ENCODE results near the gene KLKB1. TPM values are rescaled to one million over a fixed set of nuclear protein-coding genes. Genes with fewer than 3 reads are reported as not detected.

The KLKB1 gene
- polyA plus RNA-seq, 3 donors: 0.28 TPM; not detected in 2

DNA sequence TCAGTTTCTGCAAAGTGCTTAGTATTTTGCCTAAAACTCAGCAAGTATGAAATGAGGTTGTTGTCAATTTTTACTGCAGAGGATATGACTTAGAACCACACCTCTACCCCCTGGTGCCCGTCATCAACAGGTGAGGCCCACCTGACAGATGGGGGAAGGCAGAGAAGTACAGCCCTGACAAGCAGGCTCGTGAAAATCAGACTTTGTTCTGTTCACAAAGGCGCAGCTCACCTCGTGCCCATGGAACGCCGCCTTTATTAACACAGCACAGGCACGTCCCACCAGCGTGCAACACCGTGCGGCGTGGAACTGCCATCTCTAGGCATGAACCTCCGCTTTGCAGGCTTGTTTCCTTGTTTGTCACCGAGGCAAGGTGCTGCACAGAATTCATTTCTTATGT is 22.6 kb upstream of the KLKB1 start:
- peaks cover 0 to 7% of the 10 kb centered on the region in 2 donors for H3K36me3 Mint-ChIP-seq
- H3K4me3 ChIP-seq (replicated peaks in 1 of 3; ENCODE audit: low read depth in 2 of 3, low read length in 3 of 3): peak overlapping the region in 2 of 3 experiments; percentile 8 to 22
- H3K79me2 ChIP-seq (ENCODE audit: insufficient read depth, low read length): no peaks in the 10 kb centered on the region
- 83% methylated on average over 12 of the region's 13 CpGs for WGBS (ENCODE audit: insufficient coverage)
- no peaks in the 10 kb centered on the region for H3K27me3 Mint-ChIP-seq (ENCODE audit: low read depth in 3 of 3)
- TF ChIP-seq, protein P1, sequence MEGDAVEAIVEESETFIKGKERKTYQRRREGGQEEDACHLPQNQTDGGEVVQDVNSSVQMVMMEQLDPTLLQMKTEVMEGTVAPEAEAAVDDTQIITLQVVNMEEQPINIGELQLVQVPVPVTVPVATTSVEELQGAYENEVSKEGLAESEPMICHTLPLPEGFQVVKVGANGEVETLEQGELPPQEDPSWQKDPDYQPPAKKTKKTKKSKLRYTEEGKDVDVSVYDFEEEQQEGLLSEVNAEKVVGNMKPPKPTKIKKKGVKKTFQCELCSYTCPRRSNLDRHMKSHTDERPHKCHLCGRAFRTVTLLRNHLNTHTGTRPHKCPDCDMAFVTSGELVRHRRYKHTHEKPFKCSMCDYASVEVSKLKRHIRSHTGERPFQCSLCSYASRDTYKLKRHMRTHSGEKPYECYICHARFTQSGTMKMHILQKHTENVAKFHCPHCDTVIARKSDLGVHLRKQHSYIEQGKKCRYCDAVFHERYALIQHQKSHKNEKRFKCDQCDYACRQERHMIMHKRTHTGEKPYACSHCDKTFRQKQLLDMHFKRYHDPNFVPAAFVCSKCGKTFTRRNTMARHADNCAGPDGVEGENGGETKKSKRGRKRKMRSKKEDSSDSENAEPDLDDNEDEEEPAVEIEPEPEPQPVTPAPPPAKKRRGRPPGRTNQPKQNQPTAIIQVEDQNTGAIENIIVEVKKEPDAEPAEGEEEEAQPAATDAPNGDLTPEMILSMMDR (IDR thresholded peaks at IDR 0.05): no peak
- intact Hi-C loops (cut with micrococcal nuclease): no loop called here
- no peak overlapping the region for H3K9ac ChIP-seq (ENCODE audit: insufficient read depth, low read length, poor library complexity, severe bottlenecking)
- no peaks in the 10 kb centered on the region for H3K27me3 ChIP-seq (ENCODE audit: control insufficient read depth in 2 of 2, insufficient read depth in 2 of 2, low read length in 2 of 2)
- no peak overlapping the region for H3K27ac Mint-ChIP-seq
- H3K4me1 ChIP-seq (ENCODE audit: control insufficient read depth in 1 of 2, insufficient read depth in 2 of 2, low read length in 2 of 2): no peaks in the 10 kb centered on the region
- H3K4me2 ChIP-seq (replicated peaks; ENCODE audit: extremely low read depth, low read length, poor library complexity, severe bottlenecking): no peak overlapping the region
- H4K20me1 ChIP-seq (ENCODE audit: insufficient read depth, low read length): no peaks in the 10 kb centered on the region
- peaks cover 0 to 14% of the 10 kb centered on the region in 2 donors for H3K36me3 ChIP-seq (replicated peaks in 1 of 2; ENCODE audit: control insufficient read depth in 1 of 2, insufficient read depth in 2 of 2, low read length in 2 of 2)
- peaks cover 17 to 19% of the 10 kb centered on the region in 2 donors for H3K9me3 ChIP-seq (replicated peaks in 1 of 2; ENCODE audit: control insufficient read depth in 1 of 2, insufficient read depth in 1 of 2, low read length in 2 of 2)
- H3K27ac ChIP-seq (ENCODE audit: low read depth in 1 of 2, low read length in 2 of 2): no peak overlapping the region
- no peak for DNase-seq
- no peak overlapping the region for H2AFZ ChIP-seq (ENCODE audit: insufficient read depth, low read depth, low read length, poor library complexity, severe bottlenecking)
- peaks cover 6% of the 10 kb centered on the region for H3K4me1 Mint-ChIP-seq
- peaks cover 8 to 23% (median 16%) of the 10 kb centered on the region in 7 donors for H3K9me3 Mint-ChIP-seq
- no peak overlapping the region for H3K4me3 Mint-ChIP-seq

DNA sequence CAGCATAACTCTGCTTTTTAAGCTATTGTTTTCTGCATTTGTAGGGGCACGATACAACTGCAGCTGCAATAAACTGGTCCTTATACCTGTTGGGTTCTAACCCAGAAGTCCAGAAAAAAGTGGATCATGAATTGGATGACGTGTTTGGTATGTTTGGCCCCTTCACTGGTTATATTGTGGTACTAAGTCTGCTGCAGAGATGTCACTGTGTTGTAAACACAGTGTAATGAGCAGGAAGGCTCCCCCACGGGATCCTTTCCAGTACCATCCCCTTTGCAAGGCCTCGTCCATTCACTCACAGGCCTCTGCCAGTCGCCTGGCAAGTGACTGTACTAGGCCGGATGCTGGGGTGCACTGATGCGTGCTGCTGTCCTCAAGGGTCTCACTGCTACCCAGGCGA is 22.2 kb upstream of the KLKB1 start:
- Mint-ChIP-seq H3K27me3 (ENCODE audit: low read depth in 3 of 3) (no peaks in the 10 kb centered on the region), H3K27ac (no peak overlapping the region), H3K4me3 (no peak overlapping the region), H3K9me3 (peaks cover 8 to 24% (median 16%) of the 10 kb centered on the region in 7 donors), H3K36me3 (peaks cover 0 to 7% of the 10 kb centered on the region in 2 donors), H3K4me1 (peaks cover 6% of the 10 kb centered on the region)
- intact Hi-C loops (cut with micrococcal nuclease): no loop called here
- Histone ChIP-seq H3K4me3 (replicated peaks in 1 of 3; ENCODE audit: low read depth in 2 of 3, low read length in 3 of 3) (no peak overlapping the region), H4K20me1 (ENCODE audit: insufficient read depth, low read length) (no peaks in the 10 kb centered on the region), H3K36me3 (replicated peaks in 1 of 2; ENCODE audit: control insufficient read depth in 1 of 2, insufficient read depth in 2 of 2, low read length in 2 of 2) (peaks cover 0 to 19% of the 10 kb centered on the region in 2 donors), H3K9me3 (replicated peaks in 1 of 2; ENCODE audit: control insufficient read depth in 1 of 2, insufficient read depth in 1 of 2, low read length in 2 of 2) (peaks cover 17 to 19% of the 10 kb centered on the region in 2 donors), H2AFZ (ENCODE audit: insufficient read depth, low read depth, low read length, poor library complexity, severe bottlenecking) (no peak overlapping the region), H3K4me1 (ENCODE audit: control insufficient read depth in 1 of 2, insufficient read depth in 2 of 2, low read length in 2 of 2) (no peaks in the 10 kb centered on the region), H3K79me2 (ENCODE audit: insufficient read depth, low read length) (no peaks in the 10 kb centered on the region), H3K9ac (ENCODE audit: insufficient read depth, low read length, poor library complexity, severe bottlenecking) (no peak overlapping the region), H3K27me3 (ENCODE audit: control insufficient read depth in 2 of 2, insufficient read depth in 2 of 2, low read length in 2 of 2) (no peaks in the 10 kb centered on the region), H3K27ac (ENCODE audit: low read depth in 1 of 2, low read length in 2 of 2) (no peak overlapping the region), H3K4me2 (replicated peaks; ENCODE audit: extremely low read depth, low read length, poor library complexity, severe bottlenecking) (no peak overlapping the region)
- no peak for DNase-seq
- TF ChIP-seq, protein P1 (IDR thresholded peaks at IDR 0.05): no peak
- 83% methylated on average over 8 of the region's 8 CpGs for WGBS (ENCODE audit: insufficient coverage)

Data from CD14-positive monocyte (primary cell).